HCT116 (cell line): Measurements from ENCODE around the gene NUDT8.

Experiments used
- POLR2AphosphoS5 ChIP-seq: IDR thresholded peaks from 2 replicates; pipeline ENCODE4 v1.6.1; 2011; ENCODE audit warnings: mild to moderate bottlenecking, low read depth, low read length, moderate library complexity
- SP1 ChIP-seq: IDR thresholded peaks from 2 replicates; pipeline ENCODE4 v1.6.1; 2012; ENCODE audit warnings: low read depth
- TF ChIP-seq, protein P1 (sequence below): IDR thresholded peaks from 2 replicates; pipeline ENCODE4 v1.6.1; 2012; ENCODE audit warnings: low read depth
- TF ChIP-seq, protein P2 (sequence below): IDR thresholded peaks from 2 replicates; pipeline ENCODE4 v1.6.1; 2012
- TF ChIP-seq, protein P3 (sequence below), 3 experiments: fragments of 200-600 bp in 1 of 3; sonication (generic) in 1 of 3; IDR thresholded peaks in 2 of 3; conservative IDR thresholded peaks in 1 of 3; 2 replicates each; pipeline ENCODE4 v1.5.1; 2012 to 2017; ENCODE audit warnings: low read depth in 2 of 3, low read length in 2 of 3, antibody characterized with exemption in 1 of 3, borderline replicate concordance in 1 of 3, control low read depth in 1 of 3, mild to moderate bottlenecking in 1 of 3, mixed read lengths in 1 of 3, mixed run types in 1 of 3, moderate library complexity in 1 of 3; ENCODE audit not compliant: insufficient read depth in 1 of 3

DNA sequence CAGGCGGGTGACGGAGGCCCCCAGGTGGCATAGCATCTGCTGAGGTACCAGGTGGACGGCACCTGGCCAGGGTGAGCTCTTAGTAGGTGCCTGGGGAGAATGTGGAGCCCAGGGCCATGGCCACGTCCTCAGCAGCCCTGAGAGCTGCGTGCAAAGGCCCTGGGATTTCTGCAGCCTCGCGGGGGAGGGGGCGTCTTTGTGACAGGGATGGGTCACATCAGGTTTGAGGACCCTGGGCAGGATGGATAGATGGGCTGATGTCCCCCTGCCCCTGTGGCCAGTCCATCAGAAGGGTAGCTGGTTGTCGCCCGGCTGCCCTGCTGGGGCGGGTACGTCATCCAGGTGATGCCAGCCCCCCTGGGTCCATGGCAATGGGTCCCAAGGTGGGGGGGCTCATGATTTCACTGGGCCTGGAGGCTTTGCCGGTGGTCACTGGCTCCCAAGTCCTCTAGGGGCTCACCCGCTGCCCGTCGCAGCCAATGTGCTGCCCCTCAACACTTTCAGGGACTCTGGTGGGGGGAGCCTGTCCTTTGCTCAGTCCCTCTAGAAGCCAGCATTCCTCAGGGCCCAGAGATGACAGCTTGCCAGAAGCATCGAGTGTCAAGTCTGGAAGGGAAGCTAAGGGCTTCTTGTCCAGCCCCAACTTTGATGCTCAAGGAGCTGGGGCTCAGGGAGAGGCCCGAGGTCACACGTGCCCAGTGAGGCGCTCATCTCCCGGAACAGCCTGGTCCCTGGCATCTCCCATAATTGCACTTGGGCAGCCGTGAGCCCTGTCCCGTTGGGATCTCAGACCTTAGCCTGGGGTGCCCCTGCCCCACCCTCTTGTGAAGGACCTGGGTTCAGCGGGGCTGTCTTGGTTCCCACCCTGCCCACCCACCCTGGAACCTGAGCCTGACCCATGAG is 9.0 kb upstream of the NUDT8 start:
- TF ChIP-seq SP1 (no peak), POLR2AphosphoS5 (no peak)
- TF ChIP-seq, protein P1, sequence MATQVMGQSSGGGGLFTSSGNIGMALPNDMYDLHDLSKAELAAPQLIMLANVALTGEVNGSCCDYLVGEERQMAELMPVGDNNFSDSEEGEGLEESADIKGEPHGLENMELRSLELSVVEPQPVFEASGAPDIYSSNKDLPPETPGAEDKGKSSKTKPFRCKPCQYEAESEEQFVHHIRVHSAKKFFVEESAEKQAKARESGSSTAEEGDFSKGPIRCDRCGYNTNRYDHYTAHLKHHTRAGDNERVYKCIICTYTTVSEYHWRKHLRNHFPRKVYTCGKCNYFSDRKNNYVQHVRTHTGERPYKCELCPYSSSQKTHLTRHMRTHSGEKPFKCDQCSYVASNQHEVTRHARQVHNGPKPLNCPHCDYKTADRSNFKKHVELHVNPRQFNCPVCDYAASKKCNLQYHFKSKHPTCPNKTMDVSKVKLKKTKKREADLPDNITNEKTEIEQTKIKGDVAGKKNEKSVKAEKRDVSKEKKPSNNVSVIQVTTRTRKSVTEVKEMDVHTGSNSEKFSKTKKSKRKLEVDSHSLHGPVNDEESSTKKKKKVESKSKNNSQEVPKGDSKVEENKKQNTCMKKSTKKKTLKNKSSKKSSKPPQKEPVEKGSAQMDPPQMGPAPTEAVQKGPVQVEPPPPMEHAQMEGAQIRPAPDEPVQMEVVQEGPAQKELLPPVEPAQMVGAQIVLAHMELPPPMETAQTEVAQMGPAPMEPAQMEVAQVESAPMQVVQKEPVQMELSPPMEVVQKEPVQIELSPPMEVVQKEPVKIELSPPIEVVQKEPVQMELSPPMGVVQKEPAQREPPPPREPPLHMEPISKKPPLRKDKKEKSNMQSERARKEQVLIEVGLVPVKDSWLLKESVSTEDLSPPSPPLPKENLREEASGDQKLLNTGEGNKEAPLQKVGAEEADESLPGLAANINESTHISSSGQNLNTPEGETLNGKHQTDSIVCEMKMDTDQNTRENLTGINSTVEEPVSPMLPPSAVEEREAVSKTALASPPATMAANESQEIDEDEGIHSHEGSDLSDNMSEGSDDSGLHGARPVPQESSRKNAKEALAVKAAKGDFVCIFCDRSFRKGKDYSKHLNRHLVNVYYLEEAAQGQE: no peak
- TF ChIP-seq, protein P2, sequence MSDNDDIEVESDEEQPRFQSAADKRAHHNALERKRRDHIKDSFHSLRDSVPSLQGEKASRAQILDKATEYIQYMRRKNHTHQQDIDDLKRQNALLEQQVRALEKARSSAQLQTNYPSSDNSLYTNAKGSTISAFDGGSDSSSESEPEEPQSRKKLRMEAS: no peak
- TF ChIP-seq, protein P3, sequence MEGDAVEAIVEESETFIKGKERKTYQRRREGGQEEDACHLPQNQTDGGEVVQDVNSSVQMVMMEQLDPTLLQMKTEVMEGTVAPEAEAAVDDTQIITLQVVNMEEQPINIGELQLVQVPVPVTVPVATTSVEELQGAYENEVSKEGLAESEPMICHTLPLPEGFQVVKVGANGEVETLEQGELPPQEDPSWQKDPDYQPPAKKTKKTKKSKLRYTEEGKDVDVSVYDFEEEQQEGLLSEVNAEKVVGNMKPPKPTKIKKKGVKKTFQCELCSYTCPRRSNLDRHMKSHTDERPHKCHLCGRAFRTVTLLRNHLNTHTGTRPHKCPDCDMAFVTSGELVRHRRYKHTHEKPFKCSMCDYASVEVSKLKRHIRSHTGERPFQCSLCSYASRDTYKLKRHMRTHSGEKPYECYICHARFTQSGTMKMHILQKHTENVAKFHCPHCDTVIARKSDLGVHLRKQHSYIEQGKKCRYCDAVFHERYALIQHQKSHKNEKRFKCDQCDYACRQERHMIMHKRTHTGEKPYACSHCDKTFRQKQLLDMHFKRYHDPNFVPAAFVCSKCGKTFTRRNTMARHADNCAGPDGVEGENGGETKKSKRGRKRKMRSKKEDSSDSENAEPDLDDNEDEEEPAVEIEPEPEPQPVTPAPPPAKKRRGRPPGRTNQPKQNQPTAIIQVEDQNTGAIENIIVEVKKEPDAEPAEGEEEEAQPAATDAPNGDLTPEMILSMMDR (IDR thresholded peaks at IDR 0.05 in 2 of 3, conservative IDR thresholded peaks at IDR 0.05 in 1 of 3; ENCODE audit: borderline replicate concordance in 1 of 3, insufficient read depth in 1 of 3, low read depth in 2 of 3, low read length in 2 of 3): no peak
